Endothelial cell of hepatic sinusoid (primary cell): ENCODE measurements around the gene LIX1.
"Not testable (repeated sequence)": the region's sequence is repeated elsewhere in the genome, so short reads cannot be mapped to it uniquely, and the experiment has no call there.

Experiments used
- in situ Hi-C: cut with HindIII; loops from 2 replicates; pipeline ENCODE4 v1.10.0; 2017; ENCODE audit warnings: low sequenced_read_pairs

The LIX1 gene

DNA sequence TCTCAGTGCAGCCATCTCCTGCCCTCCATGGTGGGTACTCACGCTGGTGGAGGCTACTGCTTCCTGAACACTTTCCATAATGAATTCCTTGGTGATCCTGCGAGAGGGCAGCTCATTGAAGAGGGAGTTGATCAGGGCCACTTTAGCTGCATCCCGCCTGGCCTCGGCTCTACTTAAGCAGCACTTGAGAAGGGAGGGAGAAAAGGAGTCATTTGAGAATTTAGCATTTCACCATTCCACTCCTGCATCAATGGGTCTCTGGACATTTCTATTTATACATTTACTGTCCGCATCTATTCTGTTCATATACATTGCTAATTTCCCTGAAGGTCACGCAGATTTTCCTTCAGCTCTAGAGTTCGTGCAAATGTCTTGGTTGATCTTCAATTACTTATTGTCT is 35.1 kb downstream of the LIX1 start:
- in situ Hi-C loops, result no loop called here

DNA sequence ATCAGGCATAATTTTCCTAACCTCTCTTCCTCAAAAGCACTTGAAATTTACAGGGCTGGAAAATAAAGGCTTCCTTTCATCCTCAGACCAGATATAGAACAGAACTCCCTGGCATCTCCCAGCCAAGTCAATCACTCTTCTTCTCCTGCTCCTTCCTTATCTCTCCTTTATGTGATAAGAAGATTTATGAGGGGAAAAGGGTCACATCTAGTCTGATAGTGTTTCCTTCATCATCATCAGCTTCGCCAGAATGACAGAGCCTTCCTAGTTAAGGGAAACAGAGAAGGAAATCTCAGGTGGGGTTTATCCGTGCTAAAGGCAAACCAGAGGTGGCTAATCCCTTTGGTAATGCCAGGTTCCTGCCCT is 36.2 kb downstream of the LIX1 start:
- in situ Hi-C loops, result no loop called here

GRCh38 chr5:97105501-97106215 is 36.8 kb downstream of the LIX1 start:
- in situ Hi-C loops, result no loop called here

GRCh38 chr5:97102010-97102470 is 40.4 kb downstream of the LIX1 start:
- in situ Hi-C loops, result no loop called here

GRCh38 chr5:97101189-97101910 is 41.1 kb downstream of the LIX1 start:
- in situ Hi-C loops, result no loop called here

DNA sequence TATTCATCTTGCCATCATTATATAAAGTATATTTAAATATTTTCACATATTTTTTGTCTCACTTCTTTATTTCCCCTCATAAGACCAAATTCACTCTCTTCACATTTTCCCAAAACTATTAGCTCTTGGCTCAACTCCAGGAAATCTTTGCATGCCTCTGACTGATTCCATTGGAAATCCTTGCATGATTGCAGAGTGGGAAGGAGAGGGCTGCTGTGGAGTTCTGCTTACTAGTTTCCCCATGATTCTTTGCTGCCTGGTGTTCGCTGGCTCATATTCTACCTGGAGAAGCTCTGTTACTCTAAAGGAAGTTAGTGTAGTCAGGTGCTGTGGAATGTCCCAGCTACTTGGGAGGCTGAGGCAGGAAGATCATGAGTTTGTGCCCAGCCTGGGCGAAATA is 41.9 kb downstream of the LIX1 start:
- in situ Hi-C loops, result no loop called here

DNA sequence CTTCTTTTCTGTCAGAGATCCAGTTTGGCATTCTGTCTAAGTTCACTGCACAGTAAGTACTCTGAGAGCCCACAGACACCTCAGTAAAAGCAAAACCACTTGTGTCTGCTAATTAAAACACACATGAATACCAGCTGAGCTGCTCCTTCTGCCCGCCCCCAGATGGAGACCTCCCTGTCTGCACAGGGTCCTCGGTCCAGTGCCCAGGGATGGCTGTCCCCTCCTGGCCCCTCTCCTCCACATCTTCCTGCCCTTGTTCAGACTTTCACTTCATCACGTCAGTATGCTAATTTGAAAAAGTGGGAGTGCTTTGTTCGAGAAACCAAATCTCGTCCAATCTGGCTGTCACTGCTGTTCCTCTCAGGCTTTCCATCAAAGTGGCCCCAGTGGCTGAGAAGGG is 43.5 kb downstream of the LIX1 start:
- in situ Hi-C loops, result no loop called here

DNA sequence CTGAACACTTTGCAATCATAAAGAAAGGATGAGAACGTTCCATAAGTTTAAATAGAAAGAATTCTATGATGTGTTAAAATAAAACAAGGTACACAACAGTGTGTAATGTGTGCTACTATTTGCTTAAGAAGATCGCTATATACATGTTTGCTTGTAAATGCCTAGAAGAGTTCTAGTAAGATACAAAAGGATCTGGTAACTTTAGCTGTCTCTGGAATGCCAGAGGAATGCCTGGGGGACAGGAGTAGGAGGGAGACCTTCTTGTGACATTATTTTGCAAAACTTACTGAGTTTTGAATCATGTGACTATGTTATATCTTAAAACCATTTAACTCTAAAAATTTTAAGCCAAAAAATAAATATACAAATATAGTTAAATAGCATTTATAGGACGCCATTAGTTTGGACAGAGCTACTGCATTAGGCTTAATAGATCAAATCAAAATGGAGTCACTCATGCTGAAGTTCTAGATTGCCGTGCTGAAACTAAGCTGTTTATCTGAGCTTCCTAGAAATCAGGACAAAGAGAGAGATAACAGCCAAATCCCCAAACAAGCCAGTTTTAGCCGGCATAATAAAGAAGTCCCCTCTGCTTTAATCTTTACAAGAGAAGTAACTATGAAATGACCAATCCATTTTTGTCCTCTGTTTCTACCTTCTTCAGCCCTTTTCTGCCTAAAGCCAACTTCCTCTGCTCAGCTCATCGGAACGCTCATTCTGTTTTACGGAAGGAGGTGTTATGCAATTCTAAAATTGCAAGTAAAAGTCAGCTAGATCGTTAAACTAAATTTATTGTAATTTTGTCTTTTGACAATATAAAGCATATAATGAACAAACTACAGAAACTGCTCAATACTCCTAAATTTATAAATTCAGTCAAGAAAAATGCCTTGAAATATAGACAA is 44.8 kb downstream of the LIX1 start:
- in situ Hi-C loops, result no loop called here

GRCh38 chr5:97096846-97097245 is 45.6 kb downstream of the LIX1 start:
- in situ Hi-C loops, result no loop called here

DNA sequence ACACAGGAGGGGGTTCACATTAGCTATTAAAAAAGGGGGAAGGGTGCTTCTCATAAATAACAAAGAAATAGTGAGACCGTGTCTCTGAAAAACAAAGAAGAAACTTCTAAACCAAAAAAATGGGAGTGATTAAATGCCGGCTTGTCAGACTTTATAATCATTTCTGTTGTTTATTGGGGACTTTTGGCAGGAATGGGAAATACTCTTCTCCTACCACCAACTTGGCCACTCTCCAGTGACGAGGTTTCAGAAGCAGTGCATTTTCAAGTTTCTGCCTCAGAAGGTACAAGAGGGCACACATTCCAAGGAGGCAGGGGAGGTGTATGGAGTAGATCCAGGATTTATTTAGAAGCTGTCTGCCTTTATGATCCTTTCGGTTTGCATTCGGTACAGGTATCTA is 46.2 kb downstream of the LIX1 start:
- in situ Hi-C loops, result no loop called here

GRCh38 chr5:97095318-97095732 is 47.1 kb downstream of the LIX1 start:
- in situ Hi-C loops, result no loop called here

DNA sequence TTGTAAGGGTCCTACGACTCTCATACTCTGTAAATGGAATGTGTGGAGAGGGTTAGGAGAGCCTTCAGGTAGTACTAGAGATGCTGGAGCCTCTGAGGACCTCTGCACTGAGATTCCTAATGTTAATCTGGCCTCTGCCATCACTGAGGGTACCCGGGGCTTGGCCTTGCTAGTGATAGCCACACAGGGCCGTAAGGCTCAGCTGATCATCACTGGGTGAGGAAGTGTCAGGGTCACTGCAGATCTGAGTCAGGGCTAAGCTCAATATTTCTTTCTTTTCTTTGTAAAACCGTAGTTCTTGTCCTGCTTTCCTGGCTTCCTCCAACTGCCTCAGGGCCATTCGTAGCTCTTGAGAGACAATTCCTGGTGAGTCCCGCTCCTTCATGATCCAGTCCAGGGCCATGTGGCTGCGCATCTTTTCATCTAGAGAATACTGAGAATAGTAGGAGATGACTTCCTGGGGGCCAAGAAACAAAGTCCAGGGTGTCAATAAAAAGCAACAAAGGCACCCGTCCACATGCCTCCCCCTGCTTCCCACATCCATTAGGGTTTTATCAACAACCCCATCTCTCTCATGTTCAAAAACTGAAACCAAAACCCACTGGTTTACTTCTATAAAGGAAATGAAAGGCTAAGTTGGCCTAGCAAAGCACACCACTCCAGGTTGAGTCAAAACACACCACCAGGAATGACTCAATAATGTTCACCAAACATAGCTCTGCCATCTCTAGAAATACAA is 47.7 kb downstream of the LIX1 start:
- in situ Hi-C loops, result loop anchor here (5.0 kb wide), 1 partner anchor 58 kb away; no protein-coding TSS in a partner anchor

- in situ Hi-C loops, result loop anchor here (5.0 kb wide), 1 partner anchor 59 kb away; no protein-coding TSS in a partner anchor
Observed at GRCh38 chr5:97093193-97093592, 49.2 kb downstream of the LIX1 start.

- in situ Hi-C loops, result loop anchor here (5.0 kb wide), 1 partner anchor 61 kb away; no protein-coding TSS in a partner anchor
Observed at GRCh38 chr5:97090944-97091343, 51.5 kb downstream of the LIX1 start.

- in situ Hi-C loops, result no loop called here
Observed at GRCh38 chr5:97089149-97089801, 53.1 kb downstream of the LIX1 start.

DNA sequence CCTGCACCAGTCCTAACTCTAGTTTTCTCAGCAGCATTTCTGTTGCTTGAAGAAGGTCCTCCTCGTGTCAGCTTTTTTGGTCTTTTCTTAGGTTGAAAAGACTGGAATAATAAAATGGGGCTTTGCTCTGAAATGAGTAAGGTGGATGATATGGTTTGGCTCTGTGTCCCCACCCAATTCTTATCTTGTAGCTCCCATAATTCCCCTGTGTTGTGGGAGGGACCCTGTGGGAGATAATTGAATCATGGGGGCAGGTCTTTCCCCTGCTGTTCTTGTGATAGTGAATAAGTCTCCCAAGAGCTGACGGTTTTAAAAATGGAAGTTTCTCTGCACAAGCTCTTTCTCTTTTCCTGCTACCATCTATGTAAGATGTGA is 53.6 kb downstream of the LIX1 start:
- in situ Hi-C loops, result no loop called here

- in situ Hi-C loops, result no loop called here
Observed at GRCh38 chr5:97087138-97087537, 55.3 kb downstream of the LIX1 start.

DNA sequence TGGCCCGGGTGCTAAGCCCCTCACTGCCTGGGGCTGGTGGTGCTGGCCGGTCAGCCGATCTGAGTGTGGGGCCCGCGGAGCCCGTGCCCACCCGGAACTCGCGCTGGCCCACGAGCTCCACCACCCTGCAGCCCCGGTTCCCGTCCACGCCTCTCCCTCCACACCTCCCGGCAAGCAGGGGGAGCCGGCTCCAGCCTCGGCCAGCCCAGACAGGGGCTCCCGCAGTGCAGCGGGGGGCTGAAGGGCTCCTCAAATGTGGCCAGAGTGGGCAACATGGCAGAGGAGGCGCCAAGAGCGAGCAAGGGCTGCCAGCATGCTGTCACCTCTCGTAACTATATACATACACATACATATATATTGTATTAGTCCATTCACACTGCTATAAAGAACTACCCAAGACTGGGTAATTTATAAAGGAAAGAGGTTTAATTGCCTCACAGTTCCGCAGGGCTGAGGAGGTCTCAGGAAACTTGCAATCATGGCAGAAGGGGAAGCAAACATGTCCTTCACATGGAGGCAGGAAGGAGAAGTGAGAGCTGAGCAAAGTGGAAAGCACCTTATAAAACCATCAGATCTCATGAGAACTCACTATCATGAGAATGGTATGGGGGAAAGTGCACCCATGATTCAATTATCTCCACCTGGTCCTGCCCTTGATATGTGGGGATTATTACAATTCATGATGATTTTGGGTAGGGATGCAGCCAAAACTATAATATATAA is 56.8 kb downstream of the LIX1 start:
- in situ Hi-C loops, result no loop called here

- in situ Hi-C loops, result not testable (repeated sequence)
Observed at GRCh38 chr5:97084782-97085458, 57.5 kb downstream of the LIX1 start.
